Measurements from ENCODE around the gene SDSL.

The SDSL gene

DNA sequence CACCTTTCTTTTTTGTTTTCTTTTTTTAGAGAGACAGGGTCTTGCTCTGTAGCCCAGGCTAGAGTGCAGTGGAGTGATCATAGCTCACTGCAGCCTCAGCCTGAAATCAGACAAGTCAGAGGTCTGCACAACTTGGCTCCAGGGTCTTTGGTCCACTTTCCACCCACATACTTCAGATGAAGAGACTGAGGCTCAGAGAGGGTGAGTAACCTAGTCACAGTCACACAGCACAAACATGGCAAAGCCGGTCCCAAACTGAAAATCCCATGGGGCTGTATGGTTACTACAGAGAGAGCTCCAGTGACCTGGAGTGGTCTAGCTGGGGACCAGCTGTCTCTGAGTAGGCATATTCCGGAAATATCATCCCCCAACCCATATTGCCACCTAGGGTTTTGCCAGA is 30.3 kb downstream of the SDSL start:
- no peak for FAIRE-seq

DNA sequence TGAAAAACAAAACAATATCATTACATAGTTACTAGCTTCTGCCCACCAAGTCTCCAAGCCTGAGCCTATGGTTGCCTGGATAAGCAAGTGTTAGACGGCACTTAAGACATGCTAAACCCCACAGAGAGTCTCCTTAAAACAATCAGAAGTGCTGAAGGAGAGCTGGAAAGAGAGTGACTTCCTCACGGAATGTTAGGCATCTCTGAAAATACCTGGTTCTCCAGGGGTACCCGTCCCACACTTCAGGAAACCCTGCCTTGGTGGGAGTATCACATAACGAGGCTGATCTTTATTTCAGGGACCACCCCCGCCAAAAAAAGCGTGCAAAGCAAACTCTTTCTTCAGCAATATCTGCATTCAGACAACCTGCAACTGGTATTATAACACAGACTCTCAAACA is 31.1 kb downstream of the SDSL start:
- no peak for FAIRE-seq

DNA sequence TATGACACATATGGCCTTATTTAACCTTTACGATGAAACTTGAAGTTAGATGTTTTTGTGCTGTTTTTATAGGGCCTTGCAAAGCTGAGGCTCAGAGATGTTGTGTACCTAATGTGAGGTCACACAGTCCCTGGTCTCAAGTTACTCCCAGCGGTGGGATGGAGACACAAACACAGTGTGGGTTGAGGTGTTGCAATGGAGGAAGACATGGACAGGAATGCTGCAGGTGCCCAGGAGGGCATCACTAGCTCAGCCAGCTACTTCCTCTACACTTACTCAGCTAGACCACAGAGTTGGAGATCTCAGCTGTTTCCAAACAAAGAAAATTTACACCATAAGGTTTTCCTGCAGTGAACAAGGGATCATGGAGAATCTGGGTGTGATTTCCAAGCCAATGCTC is 34.0 kb downstream of the SDSL start:
- no peak for FAIRE-seq

DNA sequence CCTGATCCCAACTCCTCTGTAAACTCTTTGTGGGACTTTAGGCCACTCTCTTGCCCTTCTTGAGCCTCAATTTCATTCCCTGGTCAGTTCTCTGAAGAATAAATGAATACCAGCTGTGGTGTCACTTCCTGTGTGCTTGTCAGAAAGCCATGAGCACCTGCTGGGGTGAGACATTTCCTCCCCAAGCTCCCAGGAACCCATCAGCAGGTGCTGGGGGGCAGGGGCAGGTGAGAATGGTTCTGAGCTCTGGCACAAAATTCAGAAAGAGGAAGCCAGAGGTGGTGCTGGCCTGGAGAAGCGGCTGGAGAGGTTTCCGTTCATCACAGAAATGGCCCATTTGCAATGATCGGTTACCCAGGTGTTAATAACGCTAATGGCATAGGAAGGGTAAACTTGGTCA is 34.6 kb downstream of the SDSL start:
- no peak for FAIRE-seq

DNA sequence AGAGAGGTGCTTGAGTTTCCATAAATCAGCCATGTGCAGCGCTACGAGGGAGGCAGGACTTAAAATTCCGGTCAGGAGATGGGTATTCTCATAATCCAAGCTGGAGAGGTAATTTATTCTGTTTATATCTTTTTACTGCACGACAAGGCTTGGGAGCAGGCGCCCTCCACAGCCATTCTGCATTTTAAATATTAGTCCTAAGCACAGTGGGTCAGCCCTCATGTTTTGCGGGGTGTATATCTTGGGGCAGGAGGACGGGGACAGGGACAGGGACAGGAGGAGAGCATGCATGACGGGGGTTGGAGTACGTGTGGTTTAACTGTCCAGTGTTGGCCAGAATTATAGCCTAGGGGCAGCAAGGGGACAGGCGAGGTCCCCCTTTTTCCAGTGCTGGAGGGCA is 35.0 kb downstream of the SDSL start:
- FAIRE-seq: no peak

DNA sequence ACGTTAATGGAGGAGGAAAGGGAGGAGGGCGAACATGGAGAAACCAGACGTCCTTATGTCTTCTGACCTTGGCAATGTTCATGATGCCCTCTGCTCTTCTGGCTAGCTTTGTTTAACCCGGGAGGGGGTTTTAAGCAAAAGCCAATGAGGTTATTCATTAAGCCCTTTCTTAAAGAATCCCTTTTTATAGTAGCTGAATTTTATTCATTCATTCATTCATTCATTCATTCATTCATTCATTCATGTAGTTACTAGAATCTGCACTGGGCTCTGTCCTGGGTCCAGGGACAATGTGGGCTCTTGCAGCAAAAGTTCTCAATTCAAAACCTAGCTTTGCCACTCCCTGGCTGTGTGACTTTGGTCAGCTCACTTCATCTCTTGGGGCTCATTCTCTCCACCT is 35.5 kb downstream of the SDSL start:
- FAIRE-seq: no peak

DNA sequence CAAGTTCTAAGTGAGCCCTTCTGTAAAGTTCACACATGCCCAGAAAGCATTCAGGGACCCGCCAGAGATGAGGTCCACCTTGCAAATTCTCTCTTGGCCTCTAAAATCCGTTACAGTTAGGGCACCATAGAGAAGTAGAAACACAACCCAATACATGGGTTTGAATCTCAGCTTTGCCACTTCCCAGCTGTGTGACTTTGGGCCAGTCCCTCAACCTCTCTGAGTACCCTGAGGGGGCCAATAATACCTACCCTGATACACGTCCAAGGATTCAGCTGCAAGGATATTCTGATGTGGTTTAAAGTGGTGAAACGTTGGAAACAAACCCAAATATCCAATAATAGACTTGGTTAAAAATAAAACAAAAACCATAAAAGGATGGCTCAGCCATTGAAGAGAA is 37.8 kb downstream of the SDSL start:
- no peak for FAIRE-seq

DNA sequence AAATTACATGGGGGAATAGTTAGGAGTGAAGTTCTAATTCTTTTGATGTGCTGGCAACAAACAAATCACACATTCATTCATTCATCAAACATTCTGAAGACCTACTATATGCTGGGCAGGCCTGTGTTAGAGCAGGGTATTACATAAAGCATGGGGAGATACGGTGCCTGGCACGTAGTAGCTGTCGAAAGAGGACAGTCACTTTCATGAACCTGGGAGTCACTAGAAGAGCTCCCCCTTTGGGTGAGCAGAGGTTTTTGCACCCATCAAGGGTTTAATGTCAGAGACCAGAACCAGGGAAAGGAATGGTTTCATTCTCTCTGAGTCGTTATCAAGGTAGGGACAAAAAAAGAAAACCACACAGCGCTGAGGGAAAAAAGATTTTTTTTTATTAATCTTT is 39.5 kb downstream of the SDSL start:
- FAIRE-seq: no peak

DNA sequence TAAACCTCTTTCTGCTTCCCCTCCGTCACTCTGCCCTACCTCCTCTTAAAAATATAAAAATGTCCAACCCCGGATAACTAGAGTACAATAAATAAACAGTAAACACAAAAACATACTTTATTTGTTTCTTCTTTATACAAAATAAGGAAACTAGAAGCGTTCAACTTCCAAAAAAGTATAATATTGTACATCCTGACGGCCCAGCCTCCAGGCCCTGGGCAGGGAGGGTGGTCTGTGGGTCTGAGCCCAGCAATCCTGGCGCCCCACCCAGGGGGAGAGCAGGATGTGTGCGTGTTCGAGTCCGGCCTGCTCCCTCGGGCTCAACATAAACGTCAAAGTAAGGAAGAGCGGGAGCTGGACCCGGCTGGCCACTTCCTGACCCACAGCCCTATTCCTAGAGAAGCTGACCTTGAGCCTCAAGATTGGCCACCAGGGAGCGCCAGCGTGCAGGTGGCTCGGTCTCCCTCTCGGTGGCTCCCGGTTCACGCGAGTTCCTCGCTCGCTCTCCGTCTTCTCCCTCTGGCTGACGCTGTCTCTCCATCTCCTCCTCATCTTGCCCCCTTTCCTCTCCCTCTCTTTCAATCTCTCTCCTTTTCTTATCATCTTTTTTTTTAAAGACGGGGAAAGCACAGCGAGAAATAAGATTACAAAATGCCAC is 40.1 kb downstream of the SDSL start:
- FAIRE-seq: no peak

DNA sequence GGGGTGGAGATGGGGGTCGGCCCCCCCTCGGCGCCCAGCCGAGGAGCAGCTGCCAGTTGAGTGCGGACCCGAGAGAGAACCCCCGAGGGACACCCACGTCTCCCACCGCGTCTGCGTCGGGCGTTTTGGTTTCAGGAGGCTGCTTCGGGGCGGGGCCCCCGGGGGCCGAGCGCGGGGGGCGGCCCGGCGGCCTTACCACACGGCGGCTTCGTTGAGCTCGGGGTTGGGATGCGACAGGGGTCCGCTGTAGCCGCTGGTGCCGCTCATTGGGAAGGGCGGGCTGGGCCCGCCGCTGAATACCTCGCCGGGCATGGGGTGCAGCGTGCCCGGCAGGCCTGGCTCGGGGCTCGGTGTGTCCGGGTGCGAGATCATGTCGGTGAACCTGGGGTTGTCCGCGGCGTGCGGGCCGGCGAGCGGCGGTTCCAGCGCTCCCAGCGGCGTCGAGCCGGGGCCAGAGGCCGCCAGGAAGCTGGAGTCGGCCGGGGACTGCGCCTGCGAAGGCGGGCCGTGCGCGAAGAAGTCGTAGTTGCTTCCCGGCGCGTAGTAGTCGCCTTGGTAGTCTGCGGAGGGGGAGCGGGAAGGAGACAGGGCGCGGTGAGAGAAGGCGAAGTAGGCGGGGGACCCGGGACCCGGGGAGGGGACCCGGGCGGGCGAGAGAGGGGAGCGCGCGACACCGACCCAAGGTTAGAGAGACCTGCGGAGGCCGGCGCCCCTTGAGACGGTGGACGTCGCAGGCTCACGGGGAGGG is 41.0 kb downstream of the SDSL start:
- no peak for FAIRE-seq

DNA sequence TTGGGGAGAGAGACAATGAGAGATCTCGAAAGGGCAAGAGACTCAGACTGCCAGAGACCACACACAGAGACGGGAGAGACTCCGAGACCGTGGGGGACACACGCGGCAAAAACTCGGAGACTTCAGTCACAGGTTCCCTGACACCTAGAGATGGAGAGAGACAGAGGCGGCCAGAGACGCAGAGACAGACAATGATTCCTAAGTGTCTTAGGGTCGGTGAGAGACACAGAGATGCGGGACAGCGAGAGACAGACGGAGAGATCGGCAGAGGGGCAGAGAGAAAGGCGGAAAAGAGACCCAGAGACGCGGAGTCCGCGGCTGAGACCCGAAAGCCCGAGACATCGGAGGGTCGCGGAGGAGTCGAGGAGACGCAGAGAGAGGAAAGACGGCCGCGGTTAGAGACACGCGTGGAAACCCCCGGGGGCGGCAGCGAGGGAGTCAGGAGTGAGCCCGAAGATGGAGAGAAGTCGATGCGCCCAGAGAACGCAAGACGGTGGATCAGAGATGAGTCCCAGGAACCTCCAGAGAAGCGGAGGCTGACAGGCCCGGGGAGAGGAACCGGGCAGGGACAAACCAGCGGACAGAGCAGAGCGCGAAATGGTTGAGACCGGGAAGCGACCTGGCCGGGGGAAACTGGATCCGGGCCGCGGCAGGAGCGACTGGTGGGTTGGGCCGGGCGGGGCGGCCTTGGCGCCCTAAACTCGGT is 41.7 kb downstream of the SDSL start:
- no peak for FAIRE-seq

DNA sequence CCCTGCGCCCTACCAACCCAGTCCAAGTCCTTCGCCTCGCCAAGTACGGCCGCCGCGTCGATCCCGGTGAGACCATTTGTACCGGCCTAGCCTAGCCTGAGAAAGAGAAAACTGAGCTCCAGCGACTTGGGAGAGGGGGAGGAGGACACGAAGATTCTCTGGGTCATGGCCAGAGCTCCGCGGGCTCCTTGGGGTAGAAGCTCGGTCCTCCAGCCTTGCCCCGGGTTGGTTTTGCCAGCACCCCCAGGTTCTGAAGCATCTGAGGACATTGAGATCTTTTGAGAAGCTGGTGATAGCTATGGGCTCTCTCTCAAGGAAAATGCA is 42.2 kb downstream of the SDSL start:
- FAIRE-seq: no peak

DNA sequence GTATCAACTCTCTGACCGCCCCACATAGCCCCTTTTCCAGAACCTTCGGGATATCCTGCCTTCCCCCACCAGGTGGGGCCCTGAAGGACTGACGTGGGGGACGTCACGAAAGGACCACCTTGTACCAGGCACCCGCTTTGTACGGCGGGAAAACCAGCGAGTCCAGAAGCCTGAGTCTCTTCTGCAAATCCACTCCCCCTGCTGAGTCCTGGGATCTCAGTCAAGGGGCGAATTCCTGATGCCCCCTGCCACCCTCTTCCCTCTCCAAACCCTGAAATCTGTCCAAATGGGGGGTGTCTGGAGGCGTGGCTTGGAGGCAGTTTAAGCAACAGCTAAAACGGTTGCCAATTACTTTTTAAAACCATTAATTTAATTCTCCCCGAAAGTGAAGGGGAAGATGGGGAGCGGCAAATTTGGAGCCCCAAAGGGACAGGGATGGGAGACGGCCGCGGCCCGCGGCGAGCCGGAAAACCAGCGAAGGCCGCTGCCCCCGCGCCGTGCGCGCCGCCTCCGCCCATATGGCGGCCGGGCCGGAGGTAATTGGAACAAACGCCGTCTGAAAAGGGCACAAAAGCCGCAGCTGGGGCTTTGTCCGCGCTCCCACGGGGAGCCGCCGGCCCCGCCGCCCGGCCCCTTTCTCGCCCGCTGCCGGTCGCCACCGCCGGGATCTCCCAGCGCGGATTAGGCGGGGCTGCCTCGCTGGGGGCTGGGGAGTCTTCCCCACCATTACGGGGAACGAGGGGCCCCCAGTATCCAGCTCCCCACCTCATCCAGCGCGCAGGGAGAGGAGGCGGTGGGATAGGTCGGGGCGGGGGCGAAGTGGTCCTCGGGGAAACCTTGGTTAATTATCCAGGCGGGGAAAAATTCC is 42.9 kb downstream of the SDSL start:
- FAIRE-seq: no peak

DNA sequence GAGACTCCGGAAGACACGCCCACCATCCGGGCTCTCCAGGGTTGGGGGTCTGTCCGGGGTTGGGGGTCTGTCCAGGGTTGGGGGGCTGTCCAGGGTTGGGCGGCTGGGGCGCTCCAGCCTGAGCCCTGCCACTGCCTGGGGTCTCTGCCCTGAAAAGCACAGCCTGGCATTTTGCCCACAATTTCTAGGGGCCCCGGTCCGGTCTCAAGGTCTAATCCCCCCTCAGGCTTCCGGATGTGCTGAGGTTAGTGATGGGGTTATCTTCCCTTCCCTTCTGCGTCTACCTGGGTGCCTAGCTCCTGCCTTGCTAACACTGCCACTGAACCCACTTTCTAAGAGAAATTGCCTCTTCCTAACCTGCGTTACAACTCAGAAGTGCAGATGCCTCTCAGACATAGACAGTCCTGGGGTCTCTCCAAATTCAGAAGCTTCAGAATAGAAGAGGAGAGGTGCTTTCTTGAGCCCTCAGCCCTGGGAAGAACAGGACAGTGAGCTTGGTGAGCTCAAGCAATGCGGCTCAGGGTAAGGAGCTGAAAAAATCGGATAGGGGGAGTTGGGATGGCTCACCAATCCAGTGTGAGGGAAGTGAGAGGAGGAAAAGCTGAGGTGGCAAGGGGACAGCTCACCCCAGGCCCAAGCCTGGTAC is 43.8 kb downstream of the SDSL start:
- no peak for FAIRE-seq

DNA sequence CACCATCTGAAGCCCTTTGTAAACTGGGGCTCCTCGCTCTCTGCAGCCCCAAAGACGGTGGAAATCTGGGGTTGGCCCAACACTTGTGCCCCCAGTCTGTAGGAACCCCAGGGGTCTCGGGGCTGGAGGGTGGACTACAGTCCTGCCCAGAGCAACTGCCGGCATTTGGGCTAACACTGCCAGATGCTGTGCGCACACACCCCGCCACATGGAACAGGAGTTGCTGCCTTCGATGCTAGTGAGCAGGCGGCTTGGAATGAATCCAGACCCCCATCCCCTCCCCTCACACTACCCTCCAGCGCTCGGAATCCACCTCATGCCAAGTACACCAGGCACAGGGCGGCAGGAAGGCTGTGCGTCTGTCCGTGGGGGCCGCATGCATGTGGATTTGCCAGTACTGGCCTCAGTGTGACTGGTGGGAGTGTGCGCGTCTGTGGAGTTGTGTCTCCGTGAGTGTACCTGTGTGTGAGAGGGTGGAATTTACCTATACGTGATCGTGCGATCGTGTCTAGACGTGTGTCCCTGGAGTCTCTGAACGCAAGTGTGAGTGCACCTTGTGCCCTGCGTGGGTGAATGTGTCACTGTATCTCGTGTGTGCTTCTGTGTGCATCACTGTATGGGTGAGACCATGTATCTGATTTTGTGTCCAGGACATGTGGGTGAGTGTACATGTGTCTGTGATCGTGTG is 44.4 kb downstream of the SDSL start:
- no peak for FAIRE-seq

DNA sequence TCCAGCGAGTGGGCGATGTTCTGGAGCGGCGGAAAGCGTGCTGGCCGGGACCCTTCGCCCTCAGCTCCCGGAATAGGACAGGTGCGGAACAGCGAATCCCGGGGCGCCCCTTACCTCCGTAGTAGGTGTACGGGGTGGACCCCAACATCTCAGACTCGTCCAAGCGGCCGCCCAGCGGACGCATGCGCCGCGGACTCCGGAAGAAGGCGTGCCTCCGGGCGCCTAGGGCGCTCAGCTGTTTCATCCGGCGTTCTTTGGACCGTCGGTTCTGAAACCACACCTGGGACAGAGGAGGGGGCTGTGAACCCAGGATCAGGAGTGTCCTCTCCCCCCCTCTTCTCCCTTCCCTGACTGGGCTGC is 44.9 kb downstream of the SDSL start:
- FAIRE-seq: no peak

DNA sequence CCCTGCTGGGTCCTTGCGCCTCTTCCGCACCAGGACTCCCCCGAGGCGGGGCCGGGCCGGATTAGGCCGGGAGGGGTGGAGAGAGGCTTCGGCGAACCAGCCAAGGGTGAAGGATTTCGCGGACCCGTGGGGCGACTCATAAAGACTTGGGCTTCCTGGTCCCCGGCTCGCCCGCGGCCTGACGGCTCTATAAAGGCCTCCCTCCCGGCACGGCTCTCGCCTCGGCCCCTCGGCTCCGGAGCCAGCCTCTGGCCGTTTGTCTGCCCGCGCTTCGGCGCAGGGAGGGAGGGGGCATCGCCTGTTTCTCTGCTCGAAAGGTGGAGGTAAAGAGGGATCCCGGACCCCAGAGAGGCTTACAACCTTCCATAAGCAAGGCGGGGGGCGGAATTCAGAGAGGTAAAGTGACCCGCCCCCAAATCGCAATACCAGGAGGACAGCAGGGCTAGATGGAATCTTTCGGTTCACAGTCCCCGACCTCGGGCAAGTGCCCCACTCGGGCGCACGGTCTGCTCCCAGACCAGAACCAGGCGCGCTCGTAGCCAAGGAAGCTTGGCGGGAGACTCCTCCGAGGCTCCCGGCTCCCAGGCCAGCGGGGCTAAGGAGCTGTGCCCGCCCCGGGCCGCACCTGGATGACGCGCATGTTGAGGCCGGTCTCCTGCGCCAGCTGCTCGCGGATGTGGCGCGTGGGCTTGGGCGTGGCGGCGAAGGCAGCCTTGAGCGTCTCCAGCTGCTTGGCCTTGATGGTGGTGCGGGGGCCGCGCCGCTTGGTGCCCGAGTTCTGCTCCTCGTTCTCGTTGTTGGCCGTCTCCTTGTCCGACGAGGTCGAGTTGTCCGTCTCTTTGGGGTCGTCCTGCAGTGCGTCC is 45.6 kb downstream of the SDSL start:
- no peak for FAIRE-seq

DNA sequence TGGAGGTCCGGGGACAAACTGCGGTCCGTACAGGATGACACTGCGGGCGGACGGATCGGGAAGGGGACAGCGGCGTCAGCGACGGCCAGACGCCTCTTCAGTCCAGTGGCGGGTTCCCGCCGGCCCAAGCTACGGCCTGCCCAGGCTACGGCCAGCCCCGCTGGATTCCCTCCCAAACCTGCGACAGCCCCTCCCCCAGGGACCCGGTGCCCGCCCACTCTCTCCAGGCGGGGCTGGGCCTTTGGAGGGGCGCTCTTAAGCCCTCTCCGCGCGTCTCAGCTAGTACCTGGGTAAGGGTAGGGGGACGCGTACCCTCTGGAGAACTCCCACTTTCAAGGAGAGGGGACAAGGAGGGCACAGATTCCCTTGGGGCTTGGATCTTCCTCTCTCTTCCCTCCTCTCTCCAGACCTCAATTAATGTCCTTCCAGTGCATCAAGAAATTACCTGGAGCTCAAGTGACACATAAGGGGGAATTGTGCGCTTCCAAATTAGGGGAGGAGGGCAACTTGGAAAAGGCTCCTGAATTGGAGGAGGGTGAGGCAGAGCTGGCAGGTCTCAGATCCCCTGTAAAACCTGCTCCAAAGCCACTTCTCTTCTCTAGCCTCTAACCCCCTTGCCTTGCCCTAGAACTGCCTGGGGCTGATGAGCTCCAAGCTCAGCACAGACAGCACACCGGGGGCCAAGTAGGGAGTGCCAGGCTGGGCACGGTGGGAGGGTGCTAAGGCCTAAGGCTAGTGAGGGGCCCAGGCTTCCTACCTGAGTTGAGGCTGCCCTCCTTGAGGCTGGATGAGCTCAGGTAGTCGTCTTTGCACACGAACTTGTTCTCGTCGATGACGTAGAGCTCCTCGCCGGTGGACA is 46.4 kb downstream of the SDSL start:
- FAIRE-seq: no peak

DNA sequence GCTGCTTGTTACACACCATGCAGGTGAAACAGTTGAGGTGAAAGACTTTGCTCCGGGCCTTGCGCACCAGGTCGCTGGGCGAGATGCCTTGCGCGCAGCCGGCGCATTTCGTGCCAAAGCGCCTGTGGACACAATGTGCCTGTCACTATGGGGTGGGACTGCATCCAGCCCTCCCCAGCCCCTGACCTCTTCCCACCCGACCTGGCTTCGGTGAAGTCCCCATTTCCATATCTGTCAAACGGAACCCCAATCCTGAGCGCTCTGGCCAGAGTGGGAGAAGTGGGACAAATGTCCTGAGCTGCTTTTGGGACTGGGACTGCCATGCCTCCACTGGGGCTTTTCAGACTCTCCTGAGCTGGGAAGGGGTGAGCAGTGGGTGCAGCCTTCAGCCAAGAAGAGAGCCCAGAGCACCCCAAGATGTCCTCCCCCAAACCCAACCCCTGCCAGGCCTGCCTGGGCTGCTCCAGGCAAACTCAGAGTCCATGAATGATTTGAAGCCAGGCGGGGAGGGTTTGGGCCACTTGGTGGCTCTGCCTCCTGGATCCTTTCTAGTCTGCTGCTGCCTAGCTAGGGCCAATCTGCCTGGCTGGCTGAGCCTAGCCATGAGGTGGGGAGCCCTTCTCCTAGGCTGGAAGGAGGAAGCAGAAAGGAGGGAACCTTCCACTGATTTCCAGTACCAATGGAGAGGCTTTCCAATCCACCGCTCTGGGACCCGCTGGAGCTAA is 47.2 kb downstream of the SDSL start:
- FAIRE-seq: no peak

Data from endometrium (tissue), 2 donors.